Lower leg skin (tissue), 4 donors: ENCODE measurements around the gene ARHGEF16. TPM values are rescaled to one million over a fixed set of nuclear protein-coding genes. Genes with fewer than 3 reads are reported as not detected.
A peak's percentile ranks its signal among the peaks of the same experiment; 100 is the strongest.

Source experiments
- DNase-seq, 2 donors: peaks; one replicate each; pipeline ENCODE4 v3.0.0-alpha.2; 2019; ENCODE audit warnings: low spot score in 2 of 2
- H3K4me3 ChIP-seq: fragments of 200-600 bp; sonication (generic); 2 replicates; pipeline ENCODE4 v1.5.1; 2017; ENCODE audit warnings: mild to moderate bottlenecking, low read depth; ENCODE audit not compliant: poor library complexity, severe bottlenecking
- CTCF ChIP-seq, 3 donors: fragments of 450-650 bp; IDR thresholded peaks; one replicate each; pipeline ENCODE4 v1.5.1; 2016; ENCODE audit warnings: antibody characterized with exemption in 3 of 3, mild to moderate bottlenecking in 3 of 3, moderate library complexity in 2 of 3
- POLR2A ChIP-seq, 2 donors: fragments of 450-650 bp; IDR thresholded peaks; one replicate each; pipeline ENCODE4 v1.6.1; 2016 to 2017; ENCODE audit warnings: antibody characterized with exemption in 2 of 2, mild to moderate bottlenecking in 1 of 2, moderate library complexity in 1 of 2
- WGBS, 2 donors: methylation state at CpG; one replicate each; pipeline ENCODE4 v1.1.5; 2018; 5-methylcytosine and 5-hydroxymethylcytosine counted together
- intact Hi-C: fragments of 100-400 bp; cut with DNase I; formaldehyde crosslinking; loops from one replicate; pipeline ENCODE4 v1.15.0; 2023; ENCODE audit warnings: low total_unique reads
- total RNA-seq, 4 donors: library from RNA; depleted of rRNA; stranded (reverse); fragments of >200 nt; gene quantifications; one replicate each; pipeline ENCODE4 v1.1.0, GENCODE V29; 2016

The ARHGEF16 gene
- total RNA-seq, 4 donors from 2014 or later = 7.9 to 11.5 (median 9.8) TPM

- no peak overlapping the region for H3K4me3 ChIP-seq
- TF ChIP-seq CTCF (IDR thresholded peaks at IDR 0.05) = peak in 2 of 3 donors; percentile 59 to 77
- no peak for TF ChIP-seq POLR2A (IDR thresholded peaks at IDR 0.05)
- WGBS, 2 donors = 13 to 16% methylated on average over 12 to 17 of the region's 18 CpGs
- peak; percentile 59 to 96 for DNase-seq
- intact Hi-C loops = loop anchor here (2.0 to 5.0 kb wide), 2 partner anchors 30 to 164 kb away; no protein-coding TSS in a partner anchor
Observed at GRCh38 chr1:3453203-3453761, 1.2 kb upstream of the ARHGEF16 start.

- WGBS, 2 donors = 15 to 25% methylated on average over 27 to 37 of the region's 46 CpGs
Observed at GRCh38 chr1:3454811-3455618, 550 bp downstream of the ARHGEF16 start.

GRCh38 chr1:3455670-3456448 is 1.4 kb downstream of the ARHGEF16 start:
- intact Hi-C loops = no loop called here
- no peak for TF ChIP-seq CTCF (IDR thresholded peaks at IDR 0.05)
- no peak for TF ChIP-seq POLR2A (IDR thresholded peaks at IDR 0.05)
- no peak overlapping the region for H3K4me3 ChIP-seq
- 87 to 88% methylated on average over 18 of the region's 18 CpGs for WGBS, 2 donors
- DNase-seq = no peak

More at GRCh38 chr1:3454811-3455618, 550 bp downstream of the ARHGEF16 start:
- DNase-seq = no peak
- peak overlapping the region; percentile 32 for H3K4me3 ChIP-seq
- intact Hi-C loops = loop anchor here (5.0 kb wide), 1 partner anchor 162 kb away; no protein-coding TSS in a partner anchor
- no peak for TF ChIP-seq POLR2A (IDR thresholded peaks at IDR 0.05)
- no peak for TF ChIP-seq CTCF (IDR thresholded peaks at IDR 0.05)

- TF ChIP-seq CTCF (IDR thresholded peaks at IDR 0.05) = no peak
- WGBS, 2 donors = 62 to 76% methylated on average over 12 of the region's 12 CpGs
- no peak overlapping the region for H3K4me3 ChIP-seq
- intact Hi-C loops = no loop called here
- no peak for DNase-seq
Observed at GRCh38 chr1:3456449-3456963, 2.0 kb downstream of the ARHGEF16 start.

GRCh38 chr1:3456964-3457909 is 2.8 kb downstream of the ARHGEF16 start:
- intact Hi-C loops = no loop called here
- DNase-seq = no peak
- no peak overlapping the region for H3K4me3 ChIP-seq
- TF ChIP-seq CTCF (IDR thresholded peaks at IDR 0.05) (no peak), POLR2A (IDR thresholded peaks at IDR 0.05) (no peak)
- WGBS, 2 donors = 86 to 87% methylated on average over 26 to 28 of the region's 29 CpGs
